Measurements from ENCODE around the gene SRSF6.

GRCh38 chr20:43511879-43512278 lies 54.2 kb downstream of the SRSF6 start:
- no peak for TF ChIP-seq CTCF (IDR thresholded peaks at IDR 0.05)
- no peak for TF ChIP-seq EP300 (IDR thresholded peaks at IDR 0.05)
- no peak for TF ChIP-seq POLR2A (IDR thresholded peaks at IDR 0.05)

All from tibial nerve (tissue), 4 donors.